H1 (cell line): Measurements from ENCODE around the gene DUSP11. TPM values are rescaled to one million over a fixed set of nuclear protein-coding genes. Genes with fewer than 3 reads are reported as not detected.

ENCODE experiments used
- CTCF ChIA-PET: fragments of 300-600 bp; sonication (Branson Sonifier 250); formaldehyde crosslinking; loops from one replicate; lab custom pipeline; 2021; ENCODE audit not compliant: partially characterized antibody; lab: Charles Lee
- POLR2A ChIA-PET: fragments of 300-600 bp; sonication (Branson Sonifier 250); formaldehyde crosslinking; loops from one replicate; lab custom pipeline; 2021; ENCODE audit warnings: inconsistent platforms; ENCODE audit not compliant: partially characterized antibody; lab: Charles Lee
- DNase-seq, 2 experiments: peaks; one replicate each; pipeline versions ENCODE4 v3.0.0 to v3.0.0-alpha.2; 2010 to 2022; ENCODE audit warnings: low spot score in 2 of 2, low read depth in 1 of 2, mixed read lengths in 1 of 2
- FAIRE-seq: peaks from 2 replicates; lab custom pipeline; 2011; peaks lifted over from hg19 to GRCh38; lab: Jason Lieb, UNC
- H2AFZ ChIP-seq: 2 replicates; pipeline ENCODE4 v1.8.1; 2012; ENCODE audit warnings: low read length, inconsistent platforms
- H2AK5ac ChIP-seq: 2 replicates; pipeline ENCODE4 v1.6.1; 2013; ENCODE audit warnings: low read depth, low read length
- H2BK120ac ChIP-seq: replicated peaks from 2 replicates; pipeline ENCODE3; 2013; ENCODE audit warnings: low read depth, low read length, inconsistent platforms
- H2BK12ac ChIP-seq: 2 replicates; pipeline ENCODE4 v1.6.1; 2013; ENCODE audit warnings: low read depth, low read length
- H2BK15ac ChIP-seq: 2 replicates; pipeline ENCODE4 v1.6.1; 2013; ENCODE audit warnings: low read length
- H2BK20ac ChIP-seq: 2 replicates; pipeline ENCODE4 v1.6.1; 2013; ENCODE audit warnings: low read length
- H2BK5ac ChIP-seq: 2 replicates; pipeline ENCODE4 v1.6.1; 2013; ENCODE audit warnings: low read depth, low read length
- H3K14ac ChIP-seq: 2 replicates; pipeline ENCODE4 v1.6.1; 2013; ENCODE audit warnings: inconsistent platforms; ENCODE audit not compliant: insufficient read length
- H3K18ac ChIP-seq: 2 replicates; pipeline ENCODE4 v1.6.1; 2013; ENCODE audit warnings: low read length; ENCODE audit errors: extremely low read depth
- H3K23ac ChIP-seq: 2 replicates; pipeline ENCODE4 v1.6.1; 2013; ENCODE audit warnings: inconsistent platforms; ENCODE audit not compliant: insufficient read length
- H3K23me2 ChIP-seq: 2 replicates; pipeline ENCODE4 v1.6.1; 2013; ENCODE audit warnings: low read depth, low read length
- H3K27ac ChIP-seq: 2 replicates; pipeline ENCODE4 v1.6.1; 2011; ENCODE audit warnings: low read depth, low read length, inconsistent platforms
- H3K27me3 ChIP-seq, 4 experiments: replicated peaks in 1 of 4; 1 replicate in 1 of 4; 2 replicates in 3 of 4; pipeline versions ENCODE4 v1.6.1 to v1.8.1; 2011 to 2013; ENCODE audit warnings: low read length in 3 of 4, mild to moderate bottlenecking in 3 of 4, inconsistent platforms in 2 of 4, mixed read lengths in 2 of 4, moderate library complexity in 1 of 4; ENCODE audit not compliant: control insufficient read depth in 3 of 4, insufficient read depth in 3 of 4; ENCODE audit errors: extremely low read depth in 1 of 4
- H3K36me3 ChIP-seq, 4 experiments: 2 replicates each; pipeline versions ENCODE4 v1.6.1 to v1.8.1; 2011 to 2013; ENCODE audit warnings: mild to moderate bottlenecking in 4 of 4, low read length in 3 of 4, moderate library complexity in 2 of 4, control low read depth in 1 of 4, inconsistent platforms in 1 of 4; ENCODE audit not compliant: insufficient read depth in 4 of 4, control insufficient read depth in 2 of 4
- H3K4ac ChIP-seq: replicated peaks from 2 replicates; pipeline ENCODE3; 2013; ENCODE audit warnings: low read length, low read depth, mixed read lengths, inconsistent platforms; ENCODE audit not compliant: insufficient read length
- H3K4me1 ChIP-seq, 4 experiments: replicated peaks in 1 of 4; 1 replicate in 1 of 4; 2 replicates in 3 of 4; pipeline versions ENCODE4 v1.6.1 to v1.8.1; 2011 to 2013; ENCODE audit warnings: low read length in 3 of 4, inconsistent platforms in 2 of 4, mixed read lengths in 1 of 4; ENCODE audit not compliant: insufficient read depth in 4 of 4, control insufficient read depth in 3 of 4
- H3K4me2 ChIP-seq, 2 experiments: 2 replicates each; pipeline versions ENCODE4 v1.6.1 to v1.8.1; 2011 to 2013; ENCODE audit warnings: low read depth in 2 of 2, low read length in 2 of 2, control low read depth in 1 of 2, inconsistent platforms in 1 of 2, mild to moderate bottlenecking in 1 of 2; ENCODE audit not compliant: insufficient read depth in 1 of 2
- H3K4me3 ChIP-seq, 4 experiments: fragments of 200-600, 300-600 bp in 1 of 4; sonication (generic), shearing (Covaris generic), sonication (Bioruptor Twin) in 1 of 4; 2 replicates each; pipeline versions ENCODE4 v1.5.1 to v1.8.1; 2011 to 2016; ENCODE audit warnings: low read length in 4 of 4, low read depth in 3 of 4, control low read depth in 2 of 4, inconsistent platforms in 2 of 4, mild to moderate bottlenecking in 2 of 4, mixed read lengths in 1 of 4, moderate library complexity in 1 of 4; ENCODE audit not compliant: insufficient read depth in 2 of 4; ENCODE audit errors: extremely low read depth in 1 of 4
- H3K56ac ChIP-seq: replicated peaks from 2 replicates; pipeline ENCODE3; 2013; ENCODE audit warnings: low read depth, mild to moderate bottlenecking, mixed read lengths, low read length, inconsistent platforms; ENCODE audit not compliant: insufficient read length
- H3K79me1 ChIP-seq: 2 replicates; pipeline ENCODE4 v1.6.1; 2013; ENCODE audit warnings: low read depth, low read length, control low read depth
- H3K79me2 ChIP-seq, 2 experiments: 2 replicates each; pipeline versions ENCODE4 v1.6.1 to v1.8.1; 2012 to 2013; ENCODE audit warnings: low read length in 2 of 2, mild to moderate bottlenecking in 2 of 2, inconsistent platforms in 1 of 2; ENCODE audit not compliant: insufficient read depth in 2 of 2, control insufficient read depth in 1 of 2
- H3K9ac ChIP-seq, 4 experiments: replicated peaks in 1 of 4; 1 replicate in 1 of 4; 2 replicates in 3 of 4; pipeline versions ENCODE4 v1.6.1 to v1.8.1; 2011 to 2013; ENCODE audit warnings: low read depth in 3 of 4, low read length in 3 of 4, control low read depth in 2 of 4, mild to moderate bottlenecking in 2 of 4, moderate library complexity in 2 of 4, inconsistent platforms in 1 of 4; ENCODE audit errors: extremely low read depth in 1 of 4
- H3K9me3 ChIP-seq, 2 experiments: 2 replicates each; pipeline versions ENCODE4 v1.6.1 to v1.8.1; 2012 to 2013; ENCODE audit warnings: mild to moderate bottlenecking in 2 of 2, moderate library complexity in 2 of 2, control low read depth in 1 of 2, inconsistent platforms in 1 of 2, low read depth in 1 of 2, low read length in 1 of 2, mixed read lengths in 1 of 2; ENCODE audit not compliant: insufficient read depth in 2 of 2
- H4K20me1 ChIP-seq, 2 experiments: replicated peaks in 1 of 2; 2 replicates each; pipeline versions ENCODE3 to v1.8.1; 2011 to 2013; ENCODE audit warnings: inconsistent platforms in 2 of 2, low read length in 2 of 2, mild to moderate bottlenecking in 1 of 2; ENCODE audit not compliant: insufficient read depth in 2 of 2, control insufficient read depth in 1 of 2
- H4K5ac ChIP-seq: 2 replicates; pipeline ENCODE4 v1.6.1; 2013; ENCODE audit warnings: low read length, low read depth, mixed read lengths, inconsistent platforms; ENCODE audit not compliant: insufficient read length
- H4K8ac ChIP-seq: 2 replicates; pipeline ENCODE4 v1.8.0; 2013; ENCODE audit warnings: mild to moderate bottlenecking, moderate library complexity, low read length, inconsistent platforms; ENCODE audit not compliant: insufficient read depth; ENCODE audit errors: extremely low read depth
- H4K91ac ChIP-seq: replicated peaks from 2 replicates; pipeline ENCODE3; 2013; ENCODE audit warnings: low read length, mixed read lengths, inconsistent platforms; ENCODE audit not compliant: insufficient read length
- ASH2L ChIP-seq: fragments of 200-600, 300-600 bp; sonication (generic); IDR thresholded peaks from one replicate; pipeline ENCODE4 v1.7.1; 2017; ENCODE audit warnings: low read length
- CTCF ChIP-seq, 3 experiments: IDR thresholded peaks; 1 replicate in 2 of 3; 2 replicates in 1 of 3; pipeline versions ENCODE4 v1.5.1 to v1.6.1; 2011; ENCODE audit warnings: low read length in 3 of 3, mild to moderate bottlenecking in 3 of 3, inconsistent platforms in 2 of 3, low read depth in 1 of 3, moderate library complexity in 1 of 3; ENCODE audit not compliant: insufficient read depth in 1 of 3; ENCODE audit errors: control extremely low read depth in 1 of 3
- MAX ChIP-seq: IDR thresholded peaks from 2 replicates; pipeline ENCODE4 v1.6.1; 2012; ENCODE audit warnings: inconsistent platforms
- NANOG ChIP-seq: IDR thresholded peaks from 2 replicates; pipeline ENCODE4 v1.6.1; 2011; ENCODE audit warnings: low read length, low read depth, mild to moderate bottlenecking, inconsistent platforms; ENCODE audit not compliant: insufficient read depth, poor library complexity, severe bottlenecking
- RAD21 ChIP-seq, 2 experiments: IDR thresholded peaks in 1 of 2; conservative IDR thresholded peaks in 1 of 2; 2 replicates each; pipeline ENCODE4 v1.6.1; 2011; ENCODE audit warnings: low read depth in 2 of 2, low read length in 2 of 2, improper control_type of control experiment in 1 of 2, inconsistent platforms in 1 of 2, mild to moderate bottlenecking in 1 of 2, moderate library complexity in 1 of 2
- SP4 ChIP-seq: IDR thresholded peaks from 2 replicates; pipeline ENCODE4 v1.6.1; 2012; ENCODE audit warnings: low read length, inconsistent platforms
- TAF7 ChIP-seq: optimal IDR thresholded peaks from 2 replicates; pipeline ENCODE3; 2011; ENCODE audit warnings: low read depth, mild to moderate bottlenecking, inconsistent platforms, low read length, moderate library complexity, borderline replicate concordance
- YY1 ChIP-seq: IDR thresholded peaks from 2 replicates; pipeline ENCODE4 v1.6.1; 2011; ENCODE audit warnings: low read depth, mild to moderate bottlenecking, low read length
- WGBS, 2 experiments: shearing (Covaris generic) in 1 of 2; methylation state at CpG; one replicate each; pipeline versions ENCODE4 v1.1.6 to v1.1.7; 2013 to 2015; ENCODE audit warnings: low lambda C conversion rate in 2 of 2, mixed read lengths in 2 of 2, inconsistent platforms in 1 of 2, low coverage in 1 of 2, missing lambda C conversion rate in 1 of 2; ENCODE audit not compliant: insufficient replicate concordance in 2 of 2, insufficient coverage in 1 of 2, insufficient read length in 1 of 2; ENCODE audit errors: extremely low coverage in 1 of 2, missing lambda C conversion rate in 1 of 2; 5-methylcytosine and 5-hydroxymethylcytosine counted together
- polyA plus RNA-seq, 7 experiments: library from polyadenylated mRNA; depleted of rRNA in 3 of 7; stranded (reverse) in 5 of 7; unstranded in 2 of 7; fragments of >200 nt in 5 of 7; fragments of 200-250 nt in 2 of 7; gene quantifications; 1 replicate in 5 of 7; 2 replicates in 1 of 7; 4 replicates in 1 of 7; pipeline versions ENCODE4 v1.2.1 to v1.2.3, GENCODE V29; 2011 to 2013; ENCODE audit warnings: missing spikeins in 2 of 7, mixed read lengths in 2 of 7
- total RNA-seq: library from RNA; stranded (reverse); fragmentation: NEBNext Ultra II Directional; extraction: Animal tissue kit (Norgen Biotek cat#: 25700); gene quantifications from 2 replicates; pipeline ENCODE4 v1.2.1, GENCODE V29; 2021

DUSP11 gene
- total and polyA plus RNA-seq, 2 of the 8 experiments (the other 6 are each of a cell fraction or from before 2014, with no cell fraction given), result 12.2 to 19.1 TPM

- CTCF ChIA-PET, result interaction anchor here (0.6 to 4.8 kb wide), 27 partner anchors 8 to 501 kb away, joined by 3 to 31 read pairs (median 4); partner anchors contain the start of genes ACTG2 and BOLA3
- no peak overlapping the region for H3K9ac ChIP-seq
- no peak overlapping the region for H3K4me2 ChIP-seq
- H3K27me3 ChIP-seq, result peaks cover 0 to 7% (median 2%) of the 10 kb centered on the region in 4 experiments; a peak in 4 of 7 replicates
- no peak overlapping the region for H3K4me3 ChIP-seq
- no peak for FAIRE-seq
- H4K5ac ChIP-seq, result no peak overlapping the region
- no peak overlapping the region for H2BK12ac ChIP-seq
- no peak overlapping the region for H2AFZ ChIP-seq
- H3K9me3 ChIP-seq, result no peaks in the 10 kb centered on the region
- H2BK20ac ChIP-seq, result no peak overlapping the region
- POLR2A ChIA-PET, result interaction anchor here (1.6 kb wide), 1 partner anchor 8 kb away, joined by 4 read pairs; no protein-coding TSS in a partner anchor
- no peak overlapping the region for H3K14ac ChIP-seq
- no peak overlapping the region for H2AK5ac ChIP-seq
- no peak overlapping the region for H3K27ac ChIP-seq
- peaks cover 0 to 2% (median 0%) of the 10 kb centered on the region in 4 experiments; a peak in 1 of 7 replicates for H3K4me1 ChIP-seq
- no peak for DNase-seq
- H3K79me2 ChIP-seq, result no peaks in the 10 kb centered on the region
- H2BK15ac ChIP-seq, result no peak overlapping the region
- H4K20me1 ChIP-seq, result no peaks in the 10 kb centered on the region
- H2BK5ac ChIP-seq, result no peak overlapping the region
- H3K79me1 ChIP-seq, result no peaks in the 10 kb centered on the region
- no peaks in the 10 kb centered on the region for H3K36me3 ChIP-seq
- WGBS, 2 experiments, result 30% methylated on average over 3 of the region's 3 CpGs; no CpG with 5 or more reads in 1 of the 2 experiments
- no peak overlapping the region for H2BK120ac ChIP-seq
- H4K91ac ChIP-seq, result no peak overlapping the region
- no peak overlapping the region for H3K4ac ChIP-seq
- no peak for TF ChIP-seq YY1
- peak in 2 of 3 experiments; percentile 58 to 71; a peak in 3 of 4 replicates for TF ChIP-seq CTCF (IDR thresholded peaks at IDR 0.05; ENCODE audit: control extremely low read depth in 1 of 3, insufficient read depth in 1 of 3, low read depth in 1 of 3, low read length in 3 of 3)
- no peak for TF ChIP-seq NANOG
- no peak for TF ChIP-seq SP4
- no peak for TF ChIP-seq MAX
- no peak for TF ChIP-seq ASH2L
- no peak for TF ChIP-seq TAF7
- peak; percentile 77 to 81 for TF ChIP-seq RAD21 (IDR thresholded peaks at IDR 0.05 in 1 of 2, conservative IDR thresholded peaks at IDR 0.05 in 1 of 2; ENCODE audit: low read depth in 2 of 2, low read length in 2 of 2)
- TF ChIP-seq, all 59 proteins: peak for 2
- Histone ChIP-seq H3K23me2 (peaks cover under 1% of the 10 kb centered on the region; the same call in 1 of the 2 replicates), H3K23ac (no peak overlapping the region), H3K56ac (no peak overlapping the region), H4K8ac (no peak overlapping the region), H3K18ac (no peak overlapping the region)
Observed at GRCh38 chr2:73823916-73824523, 44.1 kb upstream of the DUSP11 start.
